Measurements from ENCODE around the gene MYO3B. TPM values are rescaled to one million over a fixed set of nuclear protein-coding genes. Genes with fewer than 3 reads are reported as not detected.

Gene MYO3B
- total RNA-seq, 1 donor from 2014 or later, result 0.05 TPM

- H3K4me3 ChIP-seq, result no peak overlapping the region
- H3K36me3 ChIP-seq, result no peaks in the 10 kb centered on the region
- no peak overlapping the region for H3K27ac ChIP-seq (replicated peaks)
- TF ChIP-seq, protein P1, sequence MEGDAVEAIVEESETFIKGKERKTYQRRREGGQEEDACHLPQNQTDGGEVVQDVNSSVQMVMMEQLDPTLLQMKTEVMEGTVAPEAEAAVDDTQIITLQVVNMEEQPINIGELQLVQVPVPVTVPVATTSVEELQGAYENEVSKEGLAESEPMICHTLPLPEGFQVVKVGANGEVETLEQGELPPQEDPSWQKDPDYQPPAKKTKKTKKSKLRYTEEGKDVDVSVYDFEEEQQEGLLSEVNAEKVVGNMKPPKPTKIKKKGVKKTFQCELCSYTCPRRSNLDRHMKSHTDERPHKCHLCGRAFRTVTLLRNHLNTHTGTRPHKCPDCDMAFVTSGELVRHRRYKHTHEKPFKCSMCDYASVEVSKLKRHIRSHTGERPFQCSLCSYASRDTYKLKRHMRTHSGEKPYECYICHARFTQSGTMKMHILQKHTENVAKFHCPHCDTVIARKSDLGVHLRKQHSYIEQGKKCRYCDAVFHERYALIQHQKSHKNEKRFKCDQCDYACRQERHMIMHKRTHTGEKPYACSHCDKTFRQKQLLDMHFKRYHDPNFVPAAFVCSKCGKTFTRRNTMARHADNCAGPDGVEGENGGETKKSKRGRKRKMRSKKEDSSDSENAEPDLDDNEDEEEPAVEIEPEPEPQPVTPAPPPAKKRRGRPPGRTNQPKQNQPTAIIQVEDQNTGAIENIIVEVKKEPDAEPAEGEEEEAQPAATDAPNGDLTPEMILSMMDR (IDR thresholded peaks at IDR 0.05; ENCODE audit: borderline replicate concordance), result no peak
- H3K27me3 ChIP-seq (ENCODE audit: low read depth), result peaks cover 19% of the 10 kb centered on the region
- H3K9me3 ChIP-seq (replicated peaks), result no peaks in the 10 kb centered on the region
- no peak for DNase-seq
- intact Hi-C loops (cut with micrococcal nuclease), result no loop called here
- H3K4me1 ChIP-seq, result no peaks in the 10 kb centered on the region
Measured at GRCh38 chr2:170641961-170642360, 464.0 kb downstream of the MYO3B start.

GRCh38 chr2:170643346-170643745 lies 465.4 kb downstream of the MYO3B start:
- TF ChIP-seq, protein P1 (IDR thresholded peaks at IDR 0.05; ENCODE audit: borderline replicate concordance), result no peak
- Histone ChIP-seq H3K4me1 (no peaks in the 10 kb centered on the region), H3K9me3 (replicated peaks) (no peaks in the 10 kb centered on the region), H3K4me3 (no peak overlapping the region), H3K27me3 (ENCODE audit: low read depth) (peaks cover 18% of the 10 kb centered on the region), H3K27ac (replicated peaks) (no peak overlapping the region), H3K36me3 (no peaks in the 10 kb centered on the region)
- DNase-seq, result no peak
- intact Hi-C loops (cut with micrococcal nuclease), result no loop called here

DNA sequence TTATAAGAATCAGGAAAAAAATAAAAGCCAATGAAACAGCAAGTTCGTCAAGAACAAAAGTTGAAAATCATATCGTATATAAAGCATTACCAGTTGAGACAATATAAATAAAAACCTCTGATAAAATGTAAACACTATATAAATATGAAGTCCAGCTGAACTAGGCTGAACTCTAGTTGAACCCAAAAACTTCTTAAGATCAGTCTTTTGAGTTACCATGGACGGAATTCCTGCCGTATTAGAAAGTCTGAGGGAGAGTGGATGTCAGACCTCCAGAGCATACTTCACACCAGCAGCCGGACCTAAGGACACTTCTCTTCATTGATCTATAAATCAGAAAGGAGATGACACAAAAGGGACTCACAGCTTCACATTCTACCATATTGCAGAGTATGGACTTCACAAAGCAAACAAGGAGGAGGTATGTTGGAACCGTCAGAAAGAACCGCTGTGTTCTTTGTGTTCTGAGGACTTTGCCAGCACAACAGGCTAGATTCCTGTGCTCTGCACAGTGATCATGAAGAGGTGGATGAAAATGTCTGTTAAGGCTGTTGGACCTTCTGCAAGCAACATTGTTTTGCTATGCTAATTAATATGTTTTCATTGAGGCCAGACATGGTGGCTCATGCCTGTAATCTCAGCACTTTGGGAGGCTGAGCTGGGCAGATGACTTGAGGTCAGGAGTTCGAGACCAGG lies 469.9 kb downstream of the MYO3B start:
- no peak overlapping the region for H3K27ac ChIP-seq (replicated peaks)
- no peak for DNase-seq
- TF ChIP-seq, protein P1 (IDR thresholded peaks at IDR 0.05; ENCODE audit: borderline replicate concordance), result no peak
- intact Hi-C loops (cut with micrococcal nuclease), result no loop called here
- H3K4me3 ChIP-seq, result no peak overlapping the region
- peaks cover 7% of the 10 kb centered on the region for H3K27me3 ChIP-seq (ENCODE audit: low read depth)
- H3K4me1 ChIP-seq, result no peaks in the 10 kb centered on the region
- no peaks in the 10 kb centered on the region for H3K9me3 ChIP-seq (replicated peaks)
- no peaks in the 10 kb centered on the region for H3K36me3 ChIP-seq

DNA sequence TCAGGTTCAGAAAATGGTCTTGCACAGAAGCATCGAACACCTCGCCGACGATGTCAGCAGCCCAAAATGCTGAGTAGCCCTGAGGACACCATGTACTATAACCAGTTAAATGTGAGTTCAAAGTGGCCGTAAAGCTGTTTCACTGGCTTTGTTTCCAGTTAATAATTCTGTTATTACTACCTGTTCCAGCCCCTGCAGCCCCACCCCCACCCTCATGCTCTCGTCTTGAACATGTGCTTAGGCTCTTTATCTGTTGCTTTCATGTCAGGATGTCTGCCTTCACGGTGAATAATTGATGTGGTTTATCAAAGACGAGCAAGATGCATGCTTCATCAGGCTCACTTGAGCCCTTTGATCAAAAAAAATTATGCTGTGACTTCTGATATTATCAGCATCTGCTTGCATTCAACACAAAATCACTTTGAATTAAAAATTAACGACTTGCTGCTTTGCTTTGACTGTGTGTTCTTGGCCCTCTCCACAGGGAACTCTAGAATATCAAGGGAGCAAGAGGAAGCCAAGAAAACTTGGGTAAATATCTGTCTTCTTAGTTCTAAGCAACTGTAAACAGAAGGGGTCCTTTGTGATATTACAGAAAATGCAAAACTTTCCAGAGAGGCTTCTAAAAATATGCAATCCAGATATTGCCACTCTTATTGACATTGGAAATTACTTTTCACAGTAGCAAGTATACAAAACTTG lies 473.8 kb downstream of the MYO3B start:
- TF ChIP-seq, protein P1 (IDR thresholded peaks at IDR 0.05; ENCODE audit: borderline replicate concordance), result no peak
- Histone ChIP-seq H3K27ac (replicated peaks) (no peak overlapping the region), H3K36me3 (no peaks in the 10 kb centered on the region), H3K9me3 (replicated peaks) (no peaks in the 10 kb centered on the region), H3K4me1 (no peaks in the 10 kb centered on the region), H3K27me3 (ENCODE audit: low read depth) (no peaks in the 10 kb centered on the region), H3K4me3 (no peak overlapping the region)
- no peak for DNase-seq
- intact Hi-C loops (cut with micrococcal nuclease), result no loop called here

DNA sequence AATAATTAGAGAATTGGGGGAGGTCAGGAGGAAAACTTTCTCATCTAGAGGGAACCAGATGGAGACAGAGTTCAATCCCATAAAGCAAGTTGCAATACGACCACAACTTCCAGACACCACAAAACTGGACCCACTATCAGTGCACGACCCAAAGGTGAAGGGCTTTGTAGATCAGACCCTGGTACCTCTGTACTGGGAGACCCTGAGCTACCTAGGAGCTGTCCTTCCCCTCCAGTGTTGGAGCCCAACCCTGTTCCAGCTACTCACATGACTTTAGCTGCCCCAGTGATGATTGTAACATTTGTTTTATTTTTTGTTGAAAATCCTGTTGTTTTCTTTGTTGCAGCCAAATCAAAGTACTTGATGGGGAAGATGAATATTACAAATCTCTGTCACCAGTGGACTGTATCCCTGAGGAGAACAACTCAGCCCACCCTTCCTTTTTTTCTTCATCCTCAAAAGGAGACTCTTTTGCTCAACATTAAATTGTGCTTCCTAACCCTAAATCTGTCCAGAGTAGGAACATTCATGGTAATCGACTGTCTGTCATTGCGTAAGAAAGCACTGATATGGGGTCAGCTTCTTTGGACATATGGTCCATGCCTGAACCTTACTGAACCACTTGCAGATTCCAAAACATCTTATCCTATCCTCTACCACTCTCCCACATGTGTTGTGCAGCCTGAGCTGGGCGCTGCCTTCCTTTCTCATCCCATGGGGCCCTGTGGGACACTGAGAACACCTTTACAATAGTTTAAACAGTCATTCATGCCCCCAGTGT lies 474.9 kb downstream of the MYO3B start:
- TF ChIP-seq, protein P1 (IDR thresholded peaks at IDR 0.05; ENCODE audit: borderline replicate concordance), result no peak

More for the DNA sequence above, 474.9 kb downstream of the MYO3B start:
- no peak for DNase-seq
- Histone ChIP-seq H3K27me3 (ENCODE audit: low read depth) (no peaks in the 10 kb centered on the region), H3K27ac (replicated peaks) (no peak overlapping the region), H3K36me3 (no peaks in the 10 kb centered on the region), H3K9me3 (replicated peaks) (no peaks in the 10 kb centered on the region), H3K4me3 (no peak overlapping the region), H3K4me1 (no peaks in the 10 kb centered on the region)
- intact Hi-C loops (cut with micrococcal nuclease), result no loop called here
